GM10847 (cell line): Measurements from ENCODE around the gene KCNQ1.

ENCODE experiments used
- POLR2A ChIP-seq: IDR thresholded peaks from 2 replicates; pipeline ENCODE4 v1.6.1; 2011; ENCODE audit not compliant: insufficient read length; ENCODE audit errors: extremely low read depth

Gene KCNQ1

GRCh38 chr11:2444821-2445745 lies at the start of gene KCNQ1:
KCNQ1 (plus strand) TSS chr11:2445008; CDS start chr11:2445099, 91 bp downstream.
- no peak for TF ChIP-seq POLR2A

- no peak for TF ChIP-seq POLR2A
Observed at GRCh38 chr11:2395211-2395730, 49.5 kb upstream of the KCNQ1 start.

- TF ChIP-seq POLR2A = no peak
Observed at GRCh38 chr11:2395856-2396255, 49.0 kb upstream of the KCNQ1 start.

- TF ChIP-seq POLR2A = no peak
Observed at GRCh38 chr11:2396471-2396870, 48.3 kb upstream of the KCNQ1 start.

GRCh38 chr11:2397005-2397404 lies 47.8 kb upstream of the KCNQ1 start:
- no peak for TF ChIP-seq POLR2A

GRCh38 chr11:2398664-2399355 lies 46.0 kb upstream of the KCNQ1 start:
- no peak for TF ChIP-seq POLR2A

- no peak for TF ChIP-seq POLR2A
Observed at GRCh38 chr11:2399488-2400068, 45.2 kb upstream of the KCNQ1 start.

- TF ChIP-seq POLR2A = peak; percentile 91
Observed at GRCh38 chr11:2400069-2400761, 44.6 kb upstream of the KCNQ1 start, which contains the start of gene TSSC4. TSSC4 (plus strand) TSS chr11:2400750; CDS start chr11:2402634, 1,884 bp downstream.

GRCh38 chr11:2400762-2401435 lies 43.9 kb upstream of the KCNQ1 start:
- no peak for TF ChIP-seq POLR2A

GRCh38 chr11:2401436-2401984 lies 43.3 kb upstream of the KCNQ1 start:
- no peak for TF ChIP-seq POLR2A

- TF ChIP-seq POLR2A = no peak
Observed at GRCh38 chr11:2402106-2402505, 42.7 kb upstream of the KCNQ1 start.

- no peak for TF ChIP-seq POLR2A
Observed at GRCh38 chr11:2402890-2403645, 41.7 kb upstream of the KCNQ1 start.

GRCh38 chr11:2404735-2405196 lies 40.0 kb upstream of the KCNQ1 start:
- no peak for TF ChIP-seq POLR2A

GRCh38 chr11:2406451-2406850 lies 38.4 kb upstream of the KCNQ1 start:
- TF ChIP-seq POLR2A = no peak
